OCI-LY7 (cell line): ENCODE data around the gene MIDN. TPM values are rescaled to one million over a fixed set of nuclear protein-coding genes. Genes with fewer than 3 reads are reported as not detected.
A peak's percentile ranks its signal among the peaks of the same experiment; 100 is the strongest.

Source experiments
- BruUV-seq: library from RNA; stranded (reverse); fragments of 400-500 nt; replicated peaks from 2 replicates; lab custom pipeline; 2021; lab: Mats Ljungman, UMichigan
- CTCF ChIA-PET: fragments of 300-600 bp; sonication (Branson Sonifier 250); formaldehyde crosslinking; loops from one replicate; lab custom pipeline; 2022; ENCODE audit warnings: antibody characterized with exemption; ENCODE audit not compliant: unreplicated experiment; lab: Charles Lee
- POLR2A ChIA-PET: fragments of 300-600 bp; sonication (Branson Sonifier 250); formaldehyde crosslinking; loops from one replicate; lab custom pipeline; 2022; ENCODE audit warnings: antibody characterized with exemption; lab: Charles Lee
- DNase-seq: peaks from one replicate; pipeline ENCODE4 v3.0.0-alpha.2; 2015; ENCODE audit warnings: low spot score
- H2AFZ ChIP-seq: fragments of 200-600 bp; sonication (generic), shearing (Covaris generic); 2 replicates; pipeline ENCODE4 v1.6.1; 2014; ENCODE audit warnings: mild to moderate bottlenecking, antibody characterized with exemption, low read length, moderate library complexity
- H3K27ac ChIP-seq: fragments of 200-600 bp; sonication (generic); 2 replicates; pipeline ENCODE4 v1.5.1; 2014; ENCODE audit warnings: mixed run types, low read depth, mild to moderate bottlenecking, moderate library complexity, low read length, inconsistent platforms; ENCODE audit not compliant: poor library complexity, severe bottlenecking
- H3K36me3 ChIP-seq: fragments of 200-600 bp; sonication (generic); 2 replicates; pipeline ENCODE4 v1.6.1; 2014; ENCODE audit warnings: mild to moderate bottlenecking, antibody characterized with exemption, low read length, moderate library complexity, mixed read lengths; ENCODE audit not compliant: insufficient read depth
- H3K4me1 ChIP-seq: fragments of 200-600 bp; sonication (generic); 2 replicates; pipeline ENCODE4 v1.5.1; 2014; ENCODE audit warnings: mild to moderate bottlenecking, low read length; ENCODE audit not compliant: insufficient read depth, poor library complexity, severe bottlenecking
- H3K4me2 ChIP-seq: fragments of 200-600 bp; sonication (generic); 2 replicates; pipeline ENCODE4 v1.6.1; 2014; ENCODE audit warnings: mild to moderate bottlenecking, low read length
- H3K4me3 ChIP-seq: fragments of 200-600 bp; sonication (generic); 2 replicates; pipeline ENCODE4 v1.5.1; 2014; ENCODE audit warnings: mild to moderate bottlenecking, low read depth, low read length; ENCODE audit not compliant: poor library complexity, severe bottlenecking
- H3K79me2 ChIP-seq: fragments of 200-600 bp; sonication (generic); 2 replicates; pipeline ENCODE4 v1.6.1; 2016; ENCODE audit warnings: low read depth, mild to moderate bottlenecking, low read length, moderate library complexity, mixed read lengths; ENCODE audit not compliant: insufficient read depth
- H3K9me2 ChIP-seq: fragments of 200-600 bp; sonication (generic); 2 replicates; pipeline ENCODE4 v1.6.1; 2016; ENCODE audit warnings: mild to moderate bottlenecking, low read length, mixed read lengths; ENCODE audit not compliant: insufficient read depth
- H3K9me3 ChIP-seq: fragments of 200-600 bp; sonication (generic); 2 replicates; pipeline ENCODE4 v1.6.1; 2014; ENCODE audit warnings: mild to moderate bottlenecking, mixed run types, low read length, mixed read lengths
- H4K20me1 ChIP-seq: fragments of 200-600 bp; sonication (generic); 2 replicates; pipeline ENCODE4 v1.6.1; 2014; ENCODE audit warnings: mild to moderate bottlenecking, antibody characterized with exemption, low read length, moderate library complexity, mixed read lengths; ENCODE audit not compliant: insufficient read depth
- CTCF ChIP-seq: fragments of 200-600 bp; sonication (generic); conservative IDR thresholded peaks from 2 replicates; pipeline ENCODE4 v1.5.1; 2014; ENCODE audit warnings: mild to moderate bottlenecking, antibody characterized with exemption, low read length, moderate library complexity, mixed read lengths
- EZH2phosphoT487 ChIP-seq: fragments of 200-600 bp; sonication (generic); IDR thresholded peaks from 2 replicates; pipeline ENCODE4 v1.6.1; 2018; ENCODE audit warnings: low read depth, borderline replicate concordance, mild to moderate bottlenecking, mixed run types, antibody characterized with exemption, low read length, moderate library complexity, mixed read lengths
- intact Hi-C: fragments of 100-400 bp; cut with micrococcal nuclease; formaldehyde crosslinking; loops from one replicate; pipeline ENCODE4 v1.10.0; 2022; ENCODE audit not compliant: unreplicated experiment
- total RNA-seq, 2 experiments: library from RNA; depleted of rRNA in 1 of 2; stranded (reverse); fragments of >200 nt in 1 of 2; shearing (Covaris generic) in 1 of 2; gene quantifications; 2 replicates each; pipeline ENCODE4 v1.2.3, GENCODE V29; 2014 to 2022

MIDN gene
- total RNA-seq, 2 experiments from 2014 or later: 20.3 to 70.9 TPM

DNA sequence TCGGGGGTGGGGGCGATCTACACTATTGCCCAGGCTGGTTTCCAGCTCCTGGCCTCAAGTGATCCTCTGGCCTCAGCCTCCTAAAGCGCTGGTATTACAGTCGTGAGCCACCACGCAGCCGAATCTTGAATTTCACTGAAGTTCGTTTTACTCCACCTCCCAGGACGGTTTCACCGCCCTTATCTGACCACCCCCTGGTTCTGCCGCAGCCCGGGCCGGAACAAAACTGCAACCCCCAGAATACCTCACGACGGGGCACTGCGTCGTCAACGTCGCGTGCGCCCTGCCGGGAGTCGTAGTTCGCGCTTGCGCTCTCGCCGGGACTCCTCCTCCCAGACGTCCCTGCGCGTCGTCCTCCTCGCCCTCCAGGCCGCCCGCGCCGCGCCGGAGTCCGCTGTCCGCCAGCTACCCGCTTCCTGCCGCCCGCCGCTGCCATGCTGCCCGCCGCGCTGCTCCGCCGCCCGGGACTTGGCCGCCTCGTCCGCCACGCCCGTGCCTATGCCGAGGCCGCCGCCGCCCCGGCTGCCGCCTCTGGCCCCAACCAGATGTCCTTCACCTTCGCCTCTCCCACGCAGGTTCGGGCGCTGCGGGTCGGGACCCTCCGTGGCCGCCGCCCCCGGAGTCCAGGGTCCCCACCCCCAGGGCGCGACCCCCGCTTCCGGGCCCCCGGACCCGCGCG, 6.8 kb upstream of the MIDN start, which contains the start of gene ATP5F1D:
Gene ATP5F1D (plus strand): TSS at position 335 of the 679 bp plus-strand sequence. CDS start 100 bp downstream, at position 435.
- peaks cover 18% of the 10 kb centered on the region; the same call in 1 of the 2 replicates for H3K79me2 ChIP-seq
- H3K4me2 ChIP-seq: peak within 1 kb of the TSS; percentile 86
- peaks cover 48% of the 10 kb centered on the region for H3K4me1 ChIP-seq
- peak within 1 kb of the TSS; percentile 50 for H3K27ac ChIP-seq
- ChIA-PET CTCF (no interaction called here), POLR2A (interaction anchor here (1.0 to 1.2 kb wide), 2 partner anchors 27 to 165 kb away, joined by 8 to 9 read pairs; no protein-coding TSS in a partner anchor)
- H3K9me3 ChIP-seq: no peaks in the 10 kb centered on the region
- no peaks in the 10 kb centered on the region for H4K20me1 ChIP-seq
- no peaks in the 10 kb centered on the region for H3K9me2 ChIP-seq
- intact Hi-C loops: loop anchor here (2.0 kb wide), 1 partner anchor 109 kb away; no protein-coding TSS in a partner anchor
- peaks cover 27% of the 10 kb centered on the region; the same call in 1 of the 2 replicates for H3K36me3 ChIP-seq
- H2AFZ ChIP-seq: peak within 1 kb of the TSS; percentile 57; the same call in 1 of the 2 replicates
- peak within 1 kb of the TSS; percentile 89 for H3K4me3 ChIP-seq
- DNase-seq: peak; percentile 96
- BruUV-seq: no TSS peak
- no peak for TF ChIP-seq EZH2phosphoT487
- no peak for TF ChIP-seq CTCF

DNA sequence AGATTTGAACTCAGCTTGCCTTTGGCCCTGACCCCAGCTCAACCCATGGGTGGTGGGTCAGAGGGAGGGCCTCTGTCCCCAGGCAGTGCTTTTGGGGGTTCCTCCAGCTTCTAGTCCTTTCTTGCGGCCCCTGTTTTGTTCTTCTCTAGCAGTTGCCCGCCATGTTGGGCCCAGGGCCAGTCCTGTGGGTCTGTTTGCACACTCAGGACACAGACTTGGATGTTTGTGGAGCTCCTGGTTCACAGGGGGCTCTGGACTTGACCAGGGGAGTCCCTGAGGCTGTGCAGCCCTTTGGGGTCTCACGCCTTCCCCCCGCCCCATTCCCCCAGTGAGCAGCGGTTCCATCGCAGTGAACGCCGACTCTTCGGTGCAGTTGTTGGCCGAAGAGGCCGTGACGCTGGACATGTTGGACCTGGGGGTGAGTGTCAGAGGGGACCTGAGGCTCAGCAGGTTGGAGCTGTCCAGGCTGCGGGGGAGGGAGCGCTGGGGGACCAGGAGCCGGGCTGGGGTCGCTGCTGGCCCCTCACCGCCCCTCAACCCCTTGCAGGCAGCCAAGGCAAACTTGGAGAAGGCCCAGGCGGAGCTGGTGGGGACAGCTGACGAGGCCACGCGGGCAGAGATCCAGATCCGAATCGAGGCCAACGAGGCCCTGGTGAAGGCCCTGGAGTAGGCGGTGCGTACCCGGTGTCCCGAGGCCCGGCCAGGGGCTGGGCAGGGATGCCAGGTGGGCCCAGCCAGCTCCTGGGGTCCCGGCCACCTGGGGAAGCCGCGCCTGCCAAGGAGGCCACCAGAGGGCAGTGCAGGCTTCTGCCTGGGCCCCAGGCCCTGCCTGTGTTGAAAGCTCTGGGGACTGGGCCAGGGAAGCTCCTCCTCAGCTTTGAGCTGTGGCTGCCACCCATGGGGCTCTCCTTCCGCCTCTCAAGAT, 4.4 kb upstream of the MIDN start:
- H3K4me2 ChIP-seq: peak overlapping the region; percentile 86
- ChIA-PET POLR2A (interaction anchor here (0.6 to 2.9 kb wide), 7 partner anchors 9 to 186 kb away, joined by 3 to 23 read pairs (median 4); partner anchors contain the start of gene CIRBP), CTCF (interaction anchor here (0.6 to 2.7 kb wide), 4 partner anchors 22 to 177 kb away, joined by 3 to 24 read pairs (median 10); partner anchors contain the start of genes ARHGAP45 and CIRBP)
- peak overlapping the region; percentile 89 for H3K4me3 ChIP-seq
- peaks cover 58% of the 10 kb centered on the region for H3K4me1 ChIP-seq
- H3K9me2 ChIP-seq: no peaks in the 10 kb centered on the region
- BruUV-seq: TSS peak; percentile 77
- peaks cover 18% of the 10 kb centered on the region; the same call in 1 of the 2 replicates for H3K79me2 ChIP-seq
- H3K27ac ChIP-seq: peak overlapping the region; percentile 63
- no peaks in the 10 kb centered on the region for H3K9me3 ChIP-seq
- H4K20me1 ChIP-seq: no peaks in the 10 kb centered on the region
- DNase-seq: peak; percentile 91
- H2AFZ ChIP-seq: no peak overlapping the region
- intact Hi-C loops: loop anchor here (1.0 kb wide), 1 partner anchor 23 kb away; no protein-coding TSS in a partner anchor
- peaks cover 27% of the 10 kb centered on the region for H3K36me3 ChIP-seq
- TF ChIP-seq EZH2phosphoT487 (no peak), CTCF (peak; percentile 92)
